ENCODE data around the gene NEBL.

NEBL gene

GRCh38 chr10:20776384-20777118 lies 120.6 kb downstream of the NEBL start:
- no peak for DNase-seq

DNA sequence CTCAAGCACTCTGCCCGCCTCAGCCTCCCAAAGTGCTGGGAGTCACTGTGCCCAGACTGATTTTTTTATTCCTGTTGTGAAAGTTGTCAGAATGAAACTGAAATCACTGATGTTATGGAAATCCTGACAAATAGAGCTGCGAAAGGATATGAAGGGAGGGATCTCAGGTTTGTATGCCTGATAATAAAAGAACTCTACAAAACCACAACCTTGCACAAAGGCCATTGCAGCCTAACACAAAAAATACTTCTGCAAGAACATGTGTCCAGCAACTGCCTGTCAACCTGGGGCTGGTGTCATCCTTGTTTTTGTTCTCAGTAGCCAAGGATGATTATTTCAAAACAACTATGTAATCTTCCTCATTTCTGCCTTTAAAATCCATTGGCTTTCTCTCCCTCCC lies 126.1 kb downstream of the NEBL start:
- no peak for DNase-seq

DNA sequence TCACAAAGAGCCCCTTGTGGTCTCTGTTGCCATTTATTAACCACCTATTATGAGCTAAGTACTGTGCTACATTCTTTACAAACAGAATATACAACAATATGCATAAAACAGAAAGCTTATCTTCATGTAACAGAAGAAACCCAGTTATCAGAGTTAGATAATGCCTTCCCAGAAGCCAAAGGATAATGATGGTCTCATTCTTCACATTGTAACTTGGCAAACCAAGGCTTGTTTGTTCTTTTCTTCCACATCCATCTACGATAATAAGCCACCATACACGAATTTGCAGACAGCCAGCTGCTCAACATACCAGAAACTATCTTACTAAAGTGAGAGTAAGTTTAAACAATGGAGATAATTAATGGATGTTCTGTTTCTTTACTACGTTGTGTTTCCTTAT lies 127.6 kb downstream of the NEBL start:
- no peak for DNase-seq

DNA sequence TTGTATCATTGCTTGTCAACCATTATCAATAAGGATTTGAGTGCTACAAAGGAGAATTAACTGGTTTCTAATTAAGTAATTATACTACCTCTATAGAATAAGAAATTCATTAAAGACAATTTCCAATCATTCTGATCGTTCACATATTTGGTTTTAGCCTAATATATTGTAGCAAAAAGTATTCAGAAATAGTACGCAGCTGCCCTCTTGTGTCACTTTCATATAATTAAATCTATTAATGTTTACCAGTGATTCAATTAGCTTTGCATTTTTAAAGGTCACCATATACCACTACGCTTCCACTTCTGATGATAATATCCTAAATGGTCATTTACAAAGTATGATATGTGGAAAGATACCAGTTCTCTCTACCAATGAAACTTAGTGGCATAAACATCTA lies 128.3 kb downstream of the NEBL start:
- no peak for DNase-seq

DNA sequence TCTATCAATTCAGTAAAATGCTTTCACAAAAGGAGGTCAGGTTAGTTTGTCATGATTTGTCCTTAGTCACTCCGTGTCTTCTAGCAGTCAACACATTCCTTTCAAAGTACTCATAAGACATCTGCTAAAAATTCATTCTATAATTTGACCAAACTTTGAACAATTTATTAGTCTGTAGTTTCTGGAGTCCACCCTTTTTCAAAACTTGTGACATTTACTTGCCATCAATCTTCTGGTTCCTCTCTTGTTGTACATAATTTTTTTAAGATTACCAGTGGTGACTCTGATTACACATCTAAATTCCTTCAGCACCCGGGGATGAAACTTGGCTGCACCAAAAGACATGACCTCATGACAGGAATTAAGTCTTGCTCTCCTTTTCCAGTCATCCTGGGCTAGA lies 130.1 kb downstream of the NEBL start:
- DNase-seq, result no peak

GRCh38 chr10:20765066-20765465 lies 132.0 kb downstream of the NEBL start:
- DNase-seq, result no peak

DNA sequence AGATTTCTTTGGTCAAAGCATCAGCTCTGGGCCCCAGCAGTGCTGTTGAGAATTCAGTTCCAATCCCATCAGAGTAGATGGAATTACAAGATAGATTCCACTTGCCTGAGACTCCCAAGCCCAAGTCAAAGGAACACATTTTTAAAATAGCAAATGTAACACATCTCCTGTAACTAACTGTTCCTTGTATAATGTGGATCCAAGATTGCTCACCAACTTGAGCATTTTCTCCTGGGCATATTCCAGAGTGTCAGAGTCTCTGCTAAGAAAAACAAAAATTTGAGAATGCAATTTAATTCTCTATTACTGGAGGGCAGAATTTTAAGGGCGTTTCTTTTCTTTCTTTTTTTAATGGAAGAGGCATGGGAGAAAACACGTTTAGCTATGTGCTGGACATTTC lies 136.7 kb downstream of the NEBL start:
- no peak for DNase-seq

GRCh38 chr10:20748551-20748950 lies 148.6 kb downstream of the NEBL start:
- DNase-seq, result no peak

DNA sequence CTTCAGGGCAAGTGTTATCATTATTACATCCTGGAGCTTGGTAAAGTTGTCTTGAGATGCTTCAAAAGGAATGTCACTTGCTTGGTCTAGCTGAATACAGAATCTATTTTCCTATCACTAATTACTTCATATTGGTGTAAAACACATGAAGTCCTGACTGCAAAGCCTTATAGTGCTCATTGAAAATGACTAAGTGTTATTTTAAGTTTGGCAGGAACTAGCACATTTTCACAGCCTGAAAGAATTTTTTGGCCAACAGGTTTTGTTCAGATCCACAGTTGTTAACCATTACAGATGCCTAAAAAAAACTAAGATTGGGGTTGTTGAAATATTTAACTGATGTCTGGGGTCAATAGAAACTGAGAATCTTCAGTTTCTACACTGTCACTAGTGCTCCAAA lies 149.3 kb downstream of the NEBL start:
- no peak for DNase-seq

GRCh38 chr10:20746856-20747255 lies 150.3 kb downstream of the NEBL start:
- no peak for DNase-seq

GRCh38 chr10:20745556-20746375 lies 151.3 kb downstream of the NEBL start:
- DNase-seq, result no peak

DNA sequence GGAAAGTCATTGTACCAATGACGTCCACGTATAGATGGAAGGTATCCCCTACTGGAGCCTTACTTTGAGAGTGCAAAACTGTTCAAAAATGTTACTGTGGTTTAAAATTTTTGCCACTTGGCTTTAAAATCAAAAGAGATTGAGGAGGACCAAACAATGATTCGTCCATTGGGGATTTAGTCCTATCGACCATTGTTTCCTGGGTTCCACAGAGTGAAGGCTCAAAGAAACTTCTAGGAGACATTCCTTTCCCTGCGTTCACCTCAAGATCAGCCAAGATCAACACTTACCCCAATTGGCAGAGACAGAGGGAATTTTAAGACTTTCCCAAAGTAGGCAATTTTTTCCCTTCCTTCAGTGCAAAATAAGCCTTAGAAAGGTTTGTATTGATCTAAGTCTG lies 152.3 kb downstream of the NEBL start:
- DNase-seq, result no peak

- DNase-seq, result no peak
Measured at GRCh38 chr10:20743942-20744341, 153.2 kb downstream of the NEBL start.

DNA sequence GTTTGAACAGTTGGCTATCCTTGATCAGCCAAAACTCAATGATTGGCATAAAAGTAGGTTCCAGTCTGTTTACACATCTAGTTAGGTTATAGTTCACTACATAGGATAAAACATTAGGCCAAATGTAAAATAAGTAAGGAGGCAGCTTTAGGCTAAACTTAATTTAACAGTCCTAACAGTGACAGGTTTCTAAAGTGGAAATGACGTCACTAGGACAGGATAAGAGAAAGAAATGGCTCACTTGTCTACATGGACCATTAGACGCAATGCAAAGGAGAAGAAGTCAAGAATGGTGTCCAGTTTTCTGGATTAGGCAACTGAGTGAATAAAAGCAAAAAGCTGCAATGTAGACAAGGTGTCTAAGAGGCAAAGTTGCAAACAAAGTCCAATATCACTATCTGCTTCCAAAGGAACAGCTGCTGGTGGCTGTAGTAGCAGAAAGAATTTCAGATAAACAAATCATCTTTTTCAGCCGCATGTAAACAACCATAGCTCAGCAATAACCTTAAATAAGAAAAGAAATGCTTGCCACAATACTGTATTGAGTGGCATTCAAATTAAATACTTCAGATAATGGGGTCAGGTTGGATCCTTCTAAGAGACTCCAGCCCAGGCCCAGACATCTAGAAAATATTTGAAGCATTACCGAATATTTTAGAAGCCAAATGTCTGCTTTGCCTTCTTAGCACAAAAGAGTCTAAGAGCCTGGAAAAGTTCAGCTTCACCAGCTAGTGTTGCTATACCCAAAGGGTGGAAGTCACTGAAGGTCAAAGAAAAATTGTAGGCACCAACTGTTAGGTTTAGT lies 154.2 kb downstream of the NEBL start:
- no peak for DNase-seq

- DNase-seq, result no peak
Measured at GRCh38 chr10:20740120-20740519, 157.0 kb downstream of the NEBL start.

- DNase-seq, result no peak
Measured at GRCh38 chr10:20737107-20737506, 160.0 kb downstream of the NEBL start.
